Trophoblast cell (in vitro differentiated cells and primary cell): ENCODE measurements around the gene ZSWIM1.

ENCODE experiments used
- DNase-seq, 2 donors: peaks; one replicate each; pipeline ENCODE4 v3.0.0-alpha.2; 2016
- H2AFZ ChIP-seq: 2 replicates; pipeline ENCODE4 v1.6.1; 2013; ENCODE audit warnings: low read length, moderate library complexity, mild to moderate bottlenecking; ENCODE audit not compliant: insufficient read depth, poor library complexity
- H2AK5ac ChIP-seq: 2 replicates; pipeline ENCODE4 v1.6.1; 2013; ENCODE audit warnings: mild to moderate bottlenecking, low read length
- H2BK120ac ChIP-seq: 2 replicates; pipeline ENCODE4 v1.6.1; 2013; ENCODE audit warnings: low read length, mild to moderate bottlenecking, moderate library complexity; ENCODE audit not compliant: insufficient read depth, poor library complexity
- H2BK12ac ChIP-seq: 2 replicates; pipeline ENCODE4 v1.6.1; 2013; ENCODE audit warnings: mild to moderate bottlenecking, low read length, moderate library complexity
- H2BK5ac ChIP-seq: 2 replicates; pipeline ENCODE4 v1.6.1; 2013; ENCODE audit warnings: low read length, low read depth, moderate library complexity, mild to moderate bottlenecking; ENCODE audit not compliant: poor library complexity
- H3K14ac ChIP-seq: 2 replicates; pipeline ENCODE4 v1.6.1; 2013; ENCODE audit warnings: mild to moderate bottlenecking, low read length
- H3K18ac ChIP-seq: 2 replicates; pipeline ENCODE4 v1.6.1; 2013; ENCODE audit warnings: mild to moderate bottlenecking, low read length
- H3K23ac ChIP-seq: 2 replicates; pipeline ENCODE4 v1.6.1; 2013; ENCODE audit warnings: low read length
- H3K27ac ChIP-seq: 2 replicates; pipeline ENCODE4 v1.5.1; 2013; ENCODE audit warnings: low read depth, mild to moderate bottlenecking, inconsistent platforms, low read length, moderate library complexity
- H3K27me3 ChIP-seq: 2 replicates; pipeline ENCODE4 v1.6.1; 2013; ENCODE audit warnings: inconsistent platforms, mild to moderate bottlenecking, low read length, moderate library complexity; ENCODE audit not compliant: insufficient read depth
- H3K36me3 ChIP-seq, 2 experiments: 1 replicate in 1 of 2; 2 replicates in 1 of 2; pipeline ENCODE4 v1.6.1; 2013; ENCODE audit warnings: low read length in 2 of 2, mild to moderate bottlenecking in 2 of 2, moderate library complexity in 1 of 2; ENCODE audit not compliant: insufficient read depth in 2 of 2, control insufficient read depth in 1 of 2
- H3K4ac ChIP-seq: 2 replicates; pipeline ENCODE4 v1.6.1; 2013; ENCODE audit warnings: low read depth, mild to moderate bottlenecking, low read length, moderate library complexity
- H3K4me1 ChIP-seq, 2 experiments: 1 replicate in 1 of 2; 2 replicates in 1 of 2; pipeline ENCODE4 v1.6.1; 2013; ENCODE audit warnings: low read length in 2 of 2, mild to moderate bottlenecking in 2 of 2, moderate library complexity in 1 of 2; ENCODE audit not compliant: insufficient read depth in 2 of 2, control insufficient read depth in 1 of 2
- H3K4me2 ChIP-seq: 2 replicates; pipeline ENCODE4 v1.6.1; 2013; ENCODE audit warnings: inconsistent platforms, mild to moderate bottlenecking, low read length, moderate library complexity
- H3K4me3 ChIP-seq: 2 replicates; pipeline ENCODE4 v1.5.1; 2013; ENCODE audit warnings: mild to moderate bottlenecking, low read depth, low read length, inconsistent platforms
- H3K79me1 ChIP-seq: one replicate; pipeline ENCODE4 v1.6.1; 2013; ENCODE audit warnings: low read length
- H3K79me2 ChIP-seq: 2 replicates; pipeline ENCODE4 v1.6.1; 2013; ENCODE audit warnings: low read length, mild to moderate bottlenecking; ENCODE audit not compliant: control insufficient read depth, insufficient read depth, poor library complexity
- H3K9ac ChIP-seq: 2 replicates; pipeline ENCODE4 v1.6.1; 2013; ENCODE audit warnings: mild to moderate bottlenecking, low read length
- H3K9me3 ChIP-seq: 2 replicates; pipeline ENCODE4 v1.6.1; 2013; ENCODE audit warnings: low read depth, mild to moderate bottlenecking, control low read depth, inconsistent platforms, low read length; ENCODE audit not compliant: insufficient read depth
- H4K12ac ChIP-seq: 2 replicates; pipeline ENCODE4 v1.6.1; 2013; ENCODE audit warnings: low read depth, mild to moderate bottlenecking, low read length, moderate library complexity
- H4K8ac ChIP-seq: 2 replicates; pipeline ENCODE4 v1.6.1; 2013; ENCODE audit warnings: low read depth, mild to moderate bottlenecking, low read length, moderate library complexity
- H4K91ac ChIP-seq: one replicate; pipeline ENCODE4 v1.6.1; 2013; ENCODE audit warnings: low read depth, mild to moderate bottlenecking, low read length, moderate library complexity
- WGBS: extraction: QIAGEN DNeasy Blood & Tissue Kit; methylation state at CpG from one replicate; pipeline ENCODE4 v1.1.7; 2013; ENCODE audit warnings: missing lambda C conversion rate; ENCODE audit not compliant: insufficient read length, insufficient coverage; ENCODE audit errors: extremely low coverage; 5-methylcytosine and 5-hydroxymethylcytosine counted together

Gene ZSWIM1

DNA sequence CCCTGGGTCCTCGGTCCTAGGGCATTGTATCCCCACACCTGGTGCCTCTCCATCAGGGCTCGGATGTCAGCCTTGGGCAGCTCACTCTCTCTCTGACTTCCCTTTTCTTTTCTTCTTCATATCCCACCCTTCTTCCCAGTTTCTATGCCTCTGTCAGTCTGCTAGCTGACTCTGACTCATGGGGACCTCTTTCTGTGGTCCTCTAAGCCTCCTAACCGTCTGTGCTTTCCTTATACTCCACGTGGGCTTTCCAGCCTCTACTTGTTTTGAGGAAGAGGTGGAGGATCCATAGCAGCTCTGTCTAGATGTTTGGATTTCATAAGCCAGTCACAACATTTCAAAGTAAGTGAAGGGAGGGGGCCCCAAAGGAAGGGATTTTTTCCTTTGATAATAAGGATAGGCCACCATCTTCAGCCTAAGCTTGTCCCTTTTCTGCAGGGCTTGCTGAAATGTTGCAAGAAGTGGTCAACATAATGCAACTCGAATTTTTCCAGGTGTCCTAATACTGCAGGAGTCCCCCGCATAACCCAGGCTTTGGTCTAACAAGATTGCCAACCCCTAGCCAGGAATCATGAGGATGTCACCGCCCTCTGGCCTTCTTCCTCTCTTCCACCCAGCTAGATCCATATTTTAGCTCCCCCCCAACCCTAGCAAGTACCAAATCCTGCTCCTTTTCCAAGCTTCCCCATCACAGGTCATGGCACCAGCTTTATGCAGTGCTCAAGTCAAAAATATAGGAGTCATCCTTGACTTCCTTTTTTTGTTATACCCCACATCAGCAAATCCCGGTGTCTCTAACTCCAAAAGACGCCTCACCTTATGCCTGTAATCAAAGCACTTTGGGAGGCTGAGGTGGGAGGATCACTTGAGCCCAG, 39.7 kb downstream of the ZSWIM1 start:
- peak; percentile 73 to 85 for DNase-seq
- Histone ChIP-seq H3K4me2 (no peak overlapping the region), H3K4me3 (no peak overlapping the region), H3K79me1 (no peaks in the 10 kb centered on the region), H3K18ac (no peak overlapping the region), H3K27me3 (no peaks in the 10 kb centered on the region), H3K9ac (no peak overlapping the region), H4K8ac (no peak overlapping the region), H2BK12ac (no peak overlapping the region), H3K4ac (no peak overlapping the region), H2AK5ac (no peak overlapping the region), H2BK120ac (no peak overlapping the region), H3K23ac (no peak overlapping the region), H4K91ac (no peak overlapping the region), H3K79me2 (no peaks in the 10 kb centered on the region), H2AFZ (no peak overlapping the region), H3K14ac (no peak overlapping the region), H3K9me3 (no peaks in the 10 kb centered on the region), H3K4me1 (no peaks in the 10 kb centered on the region), H2BK5ac (no peak overlapping the region), H3K27ac (no peak overlapping the region), H4K12ac (no peak overlapping the region), H3K36me3 (no peaks in the 10 kb centered on the region)
- no CpG with 5 or more reads among the region's 9 CpGs for WGBS

GRCh38 chr20:45921337-45922189, 40.5 kb downstream of the ZSWIM1 start:
- no peak overlapping the region for H3K4me2 ChIP-seq
- H3K79me1 ChIP-seq, result no peaks in the 10 kb centered on the region
- H3K27me3 ChIP-seq, result no peaks in the 10 kb centered on the region
- no peak overlapping the region for H4K91ac ChIP-seq
- no peak overlapping the region for H2AFZ ChIP-seq
- H3K9ac ChIP-seq, result no peak overlapping the region
- H3K18ac ChIP-seq, result no peak overlapping the region
- no peak overlapping the region for H3K23ac ChIP-seq
- H4K12ac ChIP-seq, result no peak overlapping the region
- no peak overlapping the region for H2BK5ac ChIP-seq
- H3K4me3 ChIP-seq, result no peak overlapping the region
- no CpG with 5 or more reads among the region's 11 CpGs for WGBS
- no peak overlapping the region for H3K14ac ChIP-seq
- no peak for DNase-seq
- H2BK120ac ChIP-seq, result no peak overlapping the region
- no peak overlapping the region for H2AK5ac ChIP-seq
- no peak overlapping the region for H3K27ac ChIP-seq
- H3K79me2 ChIP-seq, result no peaks in the 10 kb centered on the region
- H2BK12ac ChIP-seq, result no peak overlapping the region
- no peak overlapping the region for H4K8ac ChIP-seq
- H3K9me3 ChIP-seq, result no peaks in the 10 kb centered on the region
- H3K36me3 ChIP-seq, result no peaks in the 10 kb centered on the region
- no peak overlapping the region for H3K4ac ChIP-seq
- H3K4me1 ChIP-seq, result no peaks in the 10 kb centered on the region

DNA sequence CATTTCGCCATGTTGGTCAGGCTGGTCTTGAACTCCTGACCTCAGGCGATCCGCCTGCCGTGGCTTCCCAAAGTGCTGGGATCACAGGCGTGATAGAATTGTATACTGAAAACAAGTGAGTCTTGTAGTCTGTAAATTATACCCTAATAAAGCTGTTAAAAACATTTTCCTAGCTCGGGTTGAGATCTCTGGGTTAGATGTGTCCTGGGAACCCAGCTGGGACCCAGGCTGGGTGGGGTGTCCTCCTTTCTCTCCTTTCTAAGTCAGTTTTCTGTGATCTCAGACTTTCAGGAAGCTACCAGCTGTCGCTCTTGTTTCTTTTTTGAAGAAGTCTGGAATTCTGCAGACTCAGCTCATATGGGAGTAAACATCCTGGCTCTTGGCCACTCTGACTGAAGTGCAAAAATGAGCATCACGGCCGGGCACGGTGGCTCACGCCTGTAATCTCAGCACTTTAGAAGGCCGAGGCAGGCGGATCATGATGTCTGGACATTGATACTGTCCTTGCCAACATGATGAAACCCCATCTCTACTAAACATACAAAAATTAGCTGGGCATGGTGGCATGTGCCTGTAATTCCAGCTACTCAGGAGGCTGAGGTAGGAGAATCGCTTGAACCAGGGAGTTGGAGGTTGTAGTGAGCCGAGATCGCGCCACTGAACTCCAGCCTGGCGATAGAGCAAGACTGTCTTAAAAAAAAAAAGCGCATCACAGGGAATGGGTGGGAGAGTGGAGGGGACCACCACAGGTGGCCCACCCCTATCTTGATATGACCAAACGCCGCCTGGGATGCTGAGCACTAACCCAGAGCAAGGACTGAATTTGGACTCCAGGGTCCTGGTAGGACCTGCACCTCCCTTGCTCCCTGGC, 43.6 kb downstream of the ZSWIM1 start:
- Histone ChIP-seq H3K9ac (no peak overlapping the region), H3K79me2 (no peaks in the 10 kb centered on the region), H4K12ac (no peak overlapping the region), H3K27me3 (no peaks in the 10 kb centered on the region), H2BK5ac (no peak overlapping the region), H4K8ac (no peak overlapping the region), H3K18ac (no peak overlapping the region), H2BK120ac (no peak overlapping the region), H2BK12ac (no peak overlapping the region), H3K36me3 (no peaks in the 10 kb centered on the region), H3K4ac (no peak overlapping the region), H3K27ac (no peak overlapping the region), H3K14ac (no peak overlapping the region), H3K9me3 (no peaks in the 10 kb centered on the region), H3K4me2 (no peak overlapping the region), H3K4me3 (no peak overlapping the region), H4K91ac (no peak overlapping the region), H2AK5ac (no peak overlapping the region), H2AFZ (no peak overlapping the region), H3K23ac (no peak overlapping the region), H3K4me1 (no peaks in the 10 kb centered on the region), H3K79me1 (no peaks in the 10 kb centered on the region)
- DNase-seq, result no peak
- WGBS, result no CpG with 5 or more reads among the region's 21 CpGs

DNA sequence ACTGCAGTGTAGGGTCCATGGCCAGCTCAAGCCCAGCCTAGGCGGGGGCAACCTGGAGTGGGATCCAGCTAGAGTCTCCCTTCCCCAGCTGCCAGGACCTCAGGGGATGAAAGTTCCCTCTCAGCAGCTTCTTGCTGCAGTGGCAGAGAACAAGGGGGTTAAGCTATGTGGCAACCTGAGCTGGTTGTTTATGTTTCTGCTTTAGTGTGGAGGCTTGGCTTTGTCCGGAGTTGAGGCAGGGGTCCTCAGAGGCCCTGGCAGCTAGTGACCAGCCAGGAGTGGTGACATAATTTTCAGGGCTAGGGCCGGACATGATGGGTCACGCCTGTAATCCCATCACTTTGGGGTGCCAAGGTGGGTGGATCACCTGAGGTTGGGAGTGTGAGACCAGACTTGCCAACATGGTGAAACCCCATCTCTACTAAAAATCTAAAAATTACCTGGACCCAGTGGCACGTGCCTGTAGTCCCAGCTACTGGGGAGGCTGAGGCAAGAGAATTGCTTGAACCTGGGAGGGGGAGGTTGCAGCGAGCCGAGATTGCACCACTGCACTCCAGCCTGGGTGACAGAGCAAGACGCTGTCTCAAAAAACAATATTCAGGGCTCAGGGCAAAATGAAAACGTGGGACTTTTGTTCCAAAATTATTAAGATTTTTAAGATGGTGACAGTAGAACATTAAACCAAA, 44.9 kb downstream of the ZSWIM1 start:
- H2AFZ ChIP-seq, result no peak overlapping the region
- H3K27me3 ChIP-seq, result no peaks in the 10 kb centered on the region
- H3K4me2 ChIP-seq, result no peak overlapping the region
- no peaks in the 10 kb centered on the region for H3K79me2 ChIP-seq
- H3K14ac ChIP-seq, result no peak overlapping the region
- H3K36me3 ChIP-seq, result no peaks in the 10 kb centered on the region
- no peak overlapping the region for H4K8ac ChIP-seq
- no peak overlapping the region for H3K4me3 ChIP-seq
- no peak overlapping the region for H4K12ac ChIP-seq
- H3K9me3 ChIP-seq, result no peaks in the 10 kb centered on the region
- H3K27ac ChIP-seq, result no peak overlapping the region
- no peaks in the 10 kb centered on the region for H3K4me1 ChIP-seq
- H2BK5ac ChIP-seq, result no peak overlapping the region
- no peak overlapping the region for H3K4ac ChIP-seq
- no peak for DNase-seq
- H4K91ac ChIP-seq, result no peak overlapping the region
- H3K18ac ChIP-seq, result no peak overlapping the region
- H3K23ac ChIP-seq, result no peak overlapping the region
- H2BK12ac ChIP-seq, result no peak overlapping the region
- no peak overlapping the region for H2AK5ac ChIP-seq
- H3K9ac ChIP-seq, result no peak overlapping the region
- no peaks in the 10 kb centered on the region for H3K79me1 ChIP-seq
- no CpG with 5 or more reads among the region's 9 CpGs for WGBS
- no peak overlapping the region for H2BK120ac ChIP-seq
